SU-DHL-6 (cell line): Measurements from ENCODE around the gene SLC24A3.

Source experiments
- H2AFZ ChIP-seq: fragments of 200-600 bp; sonication (generic); 2 replicates; pipeline ENCODE4 v1.6.1; 2014; ENCODE audit warnings: low read depth, mild to moderate bottlenecking, moderate library complexity, mixed read lengths, antibody characterized with exemption, low read length; ENCODE audit not compliant: severe bottlenecking
- H3F3A ChIP-seq: fragments of 200-600 bp; shearing (Covaris generic); 2 replicates; pipeline ENCODE4 v1.6.0; 2016; ENCODE audit warnings: antibody characterized with exemption, mild to moderate bottlenecking; ENCODE audit not compliant: insufficient read depth
- H3K27ac ChIP-seq: fragments of 200-600 bp; sonication (generic); 2 replicates; pipeline ENCODE4 v1.5.1; 2016; ENCODE audit warnings: low read depth, mild to moderate bottlenecking, low read length, moderate library complexity, mixed read lengths
- H3K27me3 ChIP-seq: fragments of 200-600 bp; sonication (generic), shearing (Covaris generic); 2 replicates; pipeline ENCODE4 v1.6.0; 2014; ENCODE audit warnings: mild to moderate bottlenecking, low read length
- H3K36me3 ChIP-seq: fragments of 200-600 bp; sonication (generic); 2 replicates; pipeline ENCODE4 v1.6.1; 2014; ENCODE audit warnings: mild to moderate bottlenecking, low read length, mixed read lengths
- H3K4me2 ChIP-seq: fragments of 300-600, 200-600 bp; shearing (Covaris generic), sonication (generic); 2 replicates; pipeline ENCODE4 v1.6.0; 2014; ENCODE audit warnings: low read length, low read depth, mild to moderate bottlenecking; ENCODE audit not compliant: poor library complexity, severe bottlenecking
- H3K4me3 ChIP-seq: fragments of 200-600 bp; sonication (generic); 2 replicates; pipeline ENCODE4 v1.5.1; 2014; ENCODE audit warnings: antibody characterized with exemption, low read length, mild to moderate bottlenecking, mixed read lengths; ENCODE audit not compliant: insufficient read depth, poor library complexity, severe bottlenecking
- H3K79me2 ChIP-seq: fragments of 200-600 bp; sonication (generic); 2 replicates; pipeline ENCODE4 v1.6.1; 2014; ENCODE audit warnings: mild to moderate bottlenecking, low read length, moderate library complexity; ENCODE audit not compliant: insufficient read depth
- H3K9ac ChIP-seq: fragments of 200-600 bp; sonication (generic); 2 replicates; pipeline ENCODE4 v1.7.0; 2014; ENCODE audit warnings: mild to moderate bottlenecking, low read length
- H3K9me2 ChIP-seq: fragments of 200-600 bp; sonication (generic); replicated peaks from 2 replicates; pipeline ENCODE4 v1.6.1; 2014; ENCODE audit warnings: low read length; ENCODE audit not compliant: insufficient read depth
- H3K9me3 ChIP-seq: fragments of 200-600 bp; sonication (generic); 2 replicates; pipeline ENCODE4 v1.6.1; 2014; ENCODE audit warnings: low read length, mixed read lengths; ENCODE audit not compliant: insufficient read depth
- H4K20me1 ChIP-seq: fragments of 200-600 bp; sonication (generic); 2 replicates; pipeline ENCODE4 v1.6.1; 2014; ENCODE audit warnings: low read depth, mild to moderate bottlenecking, antibody characterized with exemption, low read length, moderate library complexity, mixed read lengths
- EZH2phosphoT487 ChIP-seq: fragments of 200-600 bp; sonication (generic), shearing (Covaris generic); conservative IDR thresholded peaks from 2 replicates; pipeline ENCODE4 v1.6.1; 2018; ENCODE audit warnings: mild to moderate bottlenecking, antibody characterized with exemption, low read length, moderate library complexity, mixed read lengths
- TF ChIP-seq, protein P1 (sequence below): fragments of 200-600 bp; sonication (generic); IDR thresholded peaks from one replicate; pipeline ENCODE4 v1.5.1; 2017; ENCODE audit warnings: antibody characterized with exemption, mild to moderate bottlenecking, low read length, moderate library complexity; ENCODE audit not compliant: insufficient read depth, poor library complexity, severe bottlenecking

SLC24A3 gene

GRCh38 chr20:19649041-19649440 lies 436.6 kb downstream of the SLC24A3 start:
- Histone ChIP-seq H3K9ac (no peak overlapping the region), H3K9me2 (no peaks in the 10 kb centered on the region), H3K27me3 (no peaks in the 10 kb centered on the region), H3K79me2 (no peaks in the 10 kb centered on the region), H3F3A (no peaks in the 10 kb centered on the region), H3K27ac (no peak overlapping the region), H3K4me3 (no peak overlapping the region), H3K9me3 (no peaks in the 10 kb centered on the region), H4K20me1 (no peaks in the 10 kb centered on the region), H3K4me2 (no peak overlapping the region), H2AFZ (no peak overlapping the region), H3K36me3 (no peaks in the 10 kb centered on the region)
- TF ChIP-seq, protein P1, sequence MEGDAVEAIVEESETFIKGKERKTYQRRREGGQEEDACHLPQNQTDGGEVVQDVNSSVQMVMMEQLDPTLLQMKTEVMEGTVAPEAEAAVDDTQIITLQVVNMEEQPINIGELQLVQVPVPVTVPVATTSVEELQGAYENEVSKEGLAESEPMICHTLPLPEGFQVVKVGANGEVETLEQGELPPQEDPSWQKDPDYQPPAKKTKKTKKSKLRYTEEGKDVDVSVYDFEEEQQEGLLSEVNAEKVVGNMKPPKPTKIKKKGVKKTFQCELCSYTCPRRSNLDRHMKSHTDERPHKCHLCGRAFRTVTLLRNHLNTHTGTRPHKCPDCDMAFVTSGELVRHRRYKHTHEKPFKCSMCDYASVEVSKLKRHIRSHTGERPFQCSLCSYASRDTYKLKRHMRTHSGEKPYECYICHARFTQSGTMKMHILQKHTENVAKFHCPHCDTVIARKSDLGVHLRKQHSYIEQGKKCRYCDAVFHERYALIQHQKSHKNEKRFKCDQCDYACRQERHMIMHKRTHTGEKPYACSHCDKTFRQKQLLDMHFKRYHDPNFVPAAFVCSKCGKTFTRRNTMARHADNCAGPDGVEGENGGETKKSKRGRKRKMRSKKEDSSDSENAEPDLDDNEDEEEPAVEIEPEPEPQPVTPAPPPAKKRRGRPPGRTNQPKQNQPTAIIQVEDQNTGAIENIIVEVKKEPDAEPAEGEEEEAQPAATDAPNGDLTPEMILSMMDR: no peak

DNA sequence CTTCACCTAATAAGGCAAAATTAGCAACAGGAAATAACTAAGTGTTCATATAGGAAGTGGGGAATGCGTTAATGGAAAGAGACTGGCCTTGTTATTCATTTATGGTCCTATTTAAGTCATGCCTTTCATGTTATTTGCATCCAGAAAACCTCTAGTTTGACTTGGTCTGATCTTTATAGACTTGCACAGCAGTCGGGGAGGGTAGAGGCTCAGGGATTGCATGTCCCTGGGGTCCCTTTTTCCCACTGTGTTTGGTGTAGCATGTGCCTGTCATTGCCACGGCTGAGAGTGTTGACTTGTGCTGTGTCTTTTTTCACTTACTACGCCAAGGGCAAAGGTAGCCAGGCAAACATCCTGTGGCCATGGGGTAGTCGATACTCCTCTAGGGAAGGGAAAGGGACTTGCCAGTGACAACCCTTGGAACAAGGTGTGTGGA lies 440.2 kb downstream of the SLC24A3 start:
- Histone ChIP-seq H3F3A (no peaks in the 10 kb centered on the region), H3K27me3 (no peaks in the 10 kb centered on the region), H3K4me2 (no peak overlapping the region), H3K79me2 (no peaks in the 10 kb centered on the region), H3K9me2 (no peaks in the 10 kb centered on the region), H3K36me3 (no peaks in the 10 kb centered on the region), H3K27ac (no peak overlapping the region), H3K4me3 (no peak overlapping the region), H3K9me3 (no peaks in the 10 kb centered on the region), H4K20me1 (no peaks in the 10 kb centered on the region), H3K9ac (no peak overlapping the region), H2AFZ (no peak overlapping the region)
- TF ChIP-seq, protein P1: no peak
- TF ChIP-seq EZH2phosphoT487: no peak

DNA sequence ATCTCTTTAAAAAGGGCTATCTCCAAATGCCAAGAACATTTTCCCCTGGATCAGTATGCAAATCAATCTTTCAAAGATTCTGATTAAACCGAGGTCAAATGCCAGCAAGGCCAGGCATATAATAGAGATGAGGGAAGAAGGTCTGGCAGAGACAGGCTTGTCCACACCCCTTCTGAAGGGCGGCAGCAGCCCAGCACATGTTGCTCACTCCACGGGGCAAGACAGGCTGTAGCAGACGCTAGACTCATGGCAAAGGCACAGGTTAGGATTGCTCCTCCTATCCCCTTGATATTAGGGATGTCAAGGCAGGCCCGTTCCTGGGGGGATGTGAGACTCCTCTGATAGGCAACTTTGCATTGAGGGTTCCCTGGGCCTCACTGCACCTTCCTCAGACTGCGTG lies 440.9 kb downstream of the SLC24A3 start:
- no peaks in the 10 kb centered on the region for H3K9me3 ChIP-seq
- no peaks in the 10 kb centered on the region for H3K27me3 ChIP-seq
- TF ChIP-seq, protein P1: no peak
- no peak for TF ChIP-seq EZH2phosphoT487
- H3F3A ChIP-seq: no peaks in the 10 kb centered on the region
- H3K4me3 ChIP-seq: no peak overlapping the region
- no peaks in the 10 kb centered on the region for H3K79me2 ChIP-seq
- H3K27ac ChIP-seq: no peak overlapping the region
- no peak overlapping the region for H3K4me2 ChIP-seq
- no peaks in the 10 kb centered on the region for H3K9me2 ChIP-seq
- H3K9ac ChIP-seq: no peak overlapping the region
- no peak overlapping the region for H2AFZ ChIP-seq
- no peaks in the 10 kb centered on the region for H3K36me3 ChIP-seq
- no peaks in the 10 kb centered on the region for H4K20me1 ChIP-seq

GRCh38 chr20:19654921-19655320 lies 442.5 kb downstream of the SLC24A3 start:
- Histone ChIP-seq H2AFZ (no peak overlapping the region), H3K4me2 (no peak overlapping the region), H3K27me3 (no peaks in the 10 kb centered on the region), H3K79me2 (no peaks in the 10 kb centered on the region), H3F3A (no peaks in the 10 kb centered on the region), H3K36me3 (no peaks in the 10 kb centered on the region), H3K9ac (no peak overlapping the region), H3K9me3 (no peaks in the 10 kb centered on the region), H3K9me2 (no peaks in the 10 kb centered on the region), H3K4me3 (no peak overlapping the region), H3K27ac (no peak overlapping the region), H4K20me1 (no peaks in the 10 kb centered on the region)
- TF ChIP-seq EZH2phosphoT487: no peak
- TF ChIP-seq, protein P1: no peak
